Peyer's patch (tissue), 4 donors: ENCODE measurements around the gene CREB3L4. TPM values are rescaled to one million over a fixed set of nuclear protein-coding genes. Genes with fewer than 3 reads are reported as not detected.

Experiments used
- DNase-seq, 3 donors: peaks; one replicate each; pipeline ENCODE4 v3.0.0-alpha.2; 2017 to 2019
- H3K27ac ChIP-seq, 4 donors: fragments of 200-600 bp; sonication (generic); one replicate each; pipeline ENCODE4 v1.5.1; 2016 to 2019
- H3K27me3 ChIP-seq, 2 donors: fragments of 200-600 bp; sonication (generic); one replicate each; pipeline ENCODE4 v1.5.1; 2019
- H3K36me3 ChIP-seq, 3 donors: fragments of 200-600 bp; sonication (generic); one replicate each; pipeline ENCODE4 v1.5.1; 2016 to 2019
- H3K4me1 ChIP-seq, 4 donors: fragments of 200-600 bp; sonication (generic); one replicate each; pipeline ENCODE4 v1.5.1; 2016 to 2019
- H3K4me3 ChIP-seq, 4 donors: fragments of 200-600 bp; sonication (generic); 1 replicate in 3 of 4; 2 replicates in 1 of 4; pipeline ENCODE4 v1.5.1; 2016 to 2019; ENCODE audit warnings: mild to moderate bottlenecking in 1 of 4
- H3K9me3 ChIP-seq, 4 donors: fragments of 200-600 bp; sonication (generic); one replicate each; pipeline ENCODE4 v1.5.1; 2016 to 2019; ENCODE audit warnings: mild to moderate bottlenecking in 1 of 4
- CTCF ChIP-seq, 6 experiments: fragments of 450-650 bp in 4 of 6; fragments of 200-600 bp in 2 of 6; sonication (generic) in 1 of 6; IDR thresholded peaks; one replicate each; pipeline ENCODE4 v1.5.1; 2017 to 2019; ENCODE audit warnings: antibody characterized with exemption in 6 of 6, mild to moderate bottlenecking in 3 of 6, moderate library complexity in 1 of 6
- POLR2A ChIP-seq, 2 donors: fragments of 450-650 bp; IDR thresholded peaks; one replicate each; pipeline ENCODE4 v1.5.1; 2017; ENCODE audit warnings: antibody characterized with exemption in 2 of 2, mild to moderate bottlenecking in 2 of 2, moderate library complexity in 2 of 2
- total RNA-seq, 4 donors: library from RNA; depleted of rRNA; stranded (reverse); fragments of >200 nt; gene quantifications; one replicate each; pipeline ENCODE4 v1.1.0, GENCODE V29; 2016

CREB3L4 gene
- total RNA-seq, 4 donors from 2014 or later = 14.5 to 21.6 (median 16.6) TPM

GRCh38 chr1:153929426-153929825, 38.3 kb upstream of the CREB3L4 start:
- H3K36me3 ChIP-seq = peaks cover 0 to 36% (median 0%) of the 10 kb centered on the region in 3 donors
- H3K27me3 ChIP-seq = no peaks in the 10 kb centered on the region
- H3K27ac ChIP-seq = peak overlapping the region in 1 of 4 donors; percentile 29
- no peaks in the 10 kb centered on the region for H3K9me3 ChIP-seq
- no peak for TF ChIP-seq POLR2A (IDR thresholded peaks at IDR 0.05)
- peak in 1 of 3 donors; percentile 19 for DNase-seq
- H3K4me1 ChIP-seq = peaks cover 0 to under 1% (median 0%) of the 10 kb centered on the region in 4 donors
- no peak overlapping the region for H3K4me3 ChIP-seq

GRCh38 chr1:153929981-153930948, 37.4 kb upstream of the CREB3L4 start:
- DNase-seq = no peak
- no peak for TF ChIP-seq POLR2A (IDR thresholded peaks at IDR 0.05)
- Histone ChIP-seq H3K36me3 (peaks cover 0 to 44% (median 0%) of the 10 kb centered on the region in 3 donors), H3K9me3 (no peaks in the 10 kb centered on the region), H3K4me1 (no peaks in the 10 kb centered on the region), H3K27ac (no peak overlapping the region), H3K27me3 (no peaks in the 10 kb centered on the region), H3K4me3 (no peak overlapping the region)

GRCh38 chr1:153932156-153933131, 35.3 kb upstream of the CREB3L4 start:
- Histone ChIP-seq H3K9me3 (no peaks in the 10 kb centered on the region), H3K4me3 (no peak overlapping the region), H3K4me1 (no peaks in the 10 kb centered on the region), H3K27me3 (no peaks in the 10 kb centered on the region), H3K27ac (no peak overlapping the region), H3K36me3 (peaks cover 0 to 66% (median 0%) of the 10 kb centered on the region in 3 donors)
- TF ChIP-seq POLR2A (IDR thresholded peaks at IDR 0.05) (no peak), CTCF (IDR thresholded peaks at IDR 0.05) (no peak)
- DNase-seq = peak in 1 of 3 donors; percentile 27

GRCh38 chr1:153933430-153933829, 34.3 kb upstream of the CREB3L4 start:
- Histone ChIP-seq H3K27me3 (no peaks in the 10 kb centered on the region), H3K27ac (no peak overlapping the region), H3K9me3 (no peaks in the 10 kb centered on the region), H3K36me3 (peaks cover 0 to 74% (median 0%) of the 10 kb centered on the region in 3 donors), H3K4me1 (no peaks in the 10 kb centered on the region), H3K4me3 (no peak overlapping the region)
- DNase-seq = peak in 1 of 3 donors; percentile 40
- TF ChIP-seq CTCF (IDR thresholded peaks at IDR 0.05) (no peak), POLR2A (IDR thresholded peaks at IDR 0.05) (no peak)

- no peak overlapping the region for H3K4me3 ChIP-seq
- no peak overlapping the region for H3K27ac ChIP-seq
- peaks cover 0 to 80% (median 0%) of the 10 kb centered on the region in 3 donors for H3K36me3 ChIP-seq
- peak in 1 of 3 donors; percentile 8 for DNase-seq
- H3K27me3 ChIP-seq = no peaks in the 10 kb centered on the region
- no peaks in the 10 kb centered on the region for H3K4me1 ChIP-seq
- no peaks in the 10 kb centered on the region for H3K9me3 ChIP-seq
- TF ChIP-seq POLR2A (IDR thresholded peaks at IDR 0.05) = no peak
- no peak for TF ChIP-seq CTCF (IDR thresholded peaks at IDR 0.05)
Measured at GRCh38 chr1:153933955-153934354, 33.7 kb upstream of the CREB3L4 start.

GRCh38 chr1:153934746-153935145, 33.0 kb upstream of the CREB3L4 start:
- Histone ChIP-seq H3K27ac (no peak overlapping the region), H3K4me1 (no peaks in the 10 kb centered on the region), H3K4me3 (no peak overlapping the region), H3K9me3 (no peaks in the 10 kb centered on the region), H3K27me3 (no peaks in the 10 kb centered on the region), H3K36me3 (peaks cover 0 to 87% (median 0%) of the 10 kb centered on the region in 3 donors)
- peak in 1 of 3 donors; percentile 40 for DNase-seq
- TF ChIP-seq CTCF (IDR thresholded peaks at IDR 0.05) (no peak), POLR2A (IDR thresholded peaks at IDR 0.05) (no peak)
